Measurements from ENCODE around the gene SVIL. TPM values are rescaled to one million over a fixed set of nuclear protein-coding genes. Genes with fewer than 3 reads are reported as not detected.

The SVIL gene
- total RNA-seq, 2 donors from 2014 or later = 6.8 to 18.8 TPM

DNA sequence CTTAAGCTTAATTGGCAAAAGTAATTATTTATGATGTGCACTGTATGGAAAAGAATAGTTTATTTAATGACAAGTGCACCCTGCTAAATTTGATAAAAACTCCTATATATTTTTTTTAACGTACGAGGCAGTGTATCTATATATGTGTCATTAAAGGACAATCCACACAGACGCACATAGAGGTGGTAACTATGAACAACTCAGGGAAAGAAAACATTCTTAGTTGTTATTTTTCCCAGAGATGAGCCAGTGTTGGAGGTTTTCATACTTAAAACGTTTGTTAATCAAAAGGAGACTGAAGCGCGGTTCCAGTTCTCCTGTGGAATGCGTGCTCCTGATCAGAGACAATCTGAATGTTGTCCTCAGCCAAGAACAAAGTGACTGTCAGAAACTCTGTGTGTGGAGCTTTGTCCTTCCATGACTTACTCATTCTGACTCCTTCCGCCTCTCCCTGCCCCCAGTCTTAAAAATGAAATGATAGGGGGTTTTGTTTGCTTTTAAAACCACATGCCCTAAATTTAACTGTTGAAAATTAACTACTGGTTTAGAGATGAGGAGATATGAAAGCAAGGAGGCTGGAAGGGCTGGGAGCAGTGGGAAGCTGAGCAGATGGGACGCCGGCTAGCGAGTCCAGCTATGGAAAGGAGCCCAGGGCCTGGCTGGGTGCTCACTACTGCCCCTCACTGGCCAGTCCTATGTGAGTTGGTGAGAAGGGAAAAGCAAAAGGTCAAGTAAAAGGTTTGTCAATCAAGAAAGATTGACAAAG, 99.6 kb downstream of the SVIL start:
- no peaks in the 10 kb centered on the region for H3K36me3 Mint-ChIP-seq
- H3K9me3 Mint-ChIP-seq = no peaks in the 10 kb centered on the region
- ATAC-seq (no peak), DNase-seq (ENCODE audit: low spot score) (no peak)
- peaks cover 11 to 12% of the 10 kb centered on the region in 2 donors for H3K4me1 Mint-ChIP-seq (ENCODE audit: low read depth in 2 of 2)
- peak overlapping the region in 1 of 2 donors; percentile 13 for H3K27ac Mint-ChIP-seq
- no peaks in the 10 kb centered on the region for H3K27me3 Mint-ChIP-seq
- no peak overlapping the region for H3K4me3 Mint-ChIP-seq

DNA sequence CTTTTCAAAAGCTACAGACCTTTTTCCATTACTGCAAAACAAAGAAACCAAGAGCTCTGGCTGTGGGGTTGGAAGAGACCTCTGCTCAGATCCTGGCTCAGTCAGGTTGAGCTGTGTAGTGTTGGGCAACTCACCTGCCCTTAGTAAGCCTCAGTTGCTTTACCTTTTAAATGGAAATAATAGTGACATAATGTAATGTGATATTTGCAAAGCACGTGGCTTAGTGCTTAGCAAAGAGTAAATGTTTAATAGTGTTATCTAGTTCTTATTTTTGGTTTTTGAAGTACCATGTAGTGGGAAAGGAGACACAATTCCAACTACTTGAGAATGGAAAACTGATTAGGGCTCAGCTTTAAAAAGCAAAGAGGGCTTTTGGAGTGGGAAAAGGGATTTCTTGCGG, 100.2 kb downstream of the SVIL start:
- H3K27me3 Mint-ChIP-seq = no peaks in the 10 kb centered on the region
- peaks cover 8 to 11% of the 10 kb centered on the region in 2 donors for H3K4me1 Mint-ChIP-seq (ENCODE audit: low read depth in 2 of 2)

GRCh38 chr10:29533696-29534285, 101.0 kb downstream of the SVIL start:
- Mint-ChIP-seq H3K27ac (no peak overlapping the region), H3K9me3 (no peaks in the 10 kb centered on the region), H3K27me3 (no peaks in the 10 kb centered on the region), H3K4me1 (ENCODE audit: low read depth in 2 of 2) (peaks cover 8 to 11% of the 10 kb centered on the region in 2 donors), H3K4me3 (no peak overlapping the region), H3K36me3 (no peaks in the 10 kb centered on the region)
- ATAC-seq = no peak
- DNase-seq (ENCODE audit: low spot score) = no peak

More for the DNA sequence above, 100.2 kb downstream of the SVIL start:
- H3K36me3 Mint-ChIP-seq = no peaks in the 10 kb centered on the region
- H3K4me3 Mint-ChIP-seq = no peak overlapping the region
- DNase-seq (ENCODE audit: low spot score) (no peak), ATAC-seq (no peak)
- H3K9me3 Mint-ChIP-seq = no peaks in the 10 kb centered on the region
- H3K27ac Mint-ChIP-seq = no peak overlapping the region

- no peaks in the 10 kb centered on the region for H3K36me3 Mint-ChIP-seq
- H3K4me1 Mint-ChIP-seq (ENCODE audit: low read depth in 2 of 2) = peaks cover 8 to 11% of the 10 kb centered on the region in 2 donors
- no peak overlapping the region for H3K27ac Mint-ChIP-seq
- H3K4me3 Mint-ChIP-seq = no peak overlapping the region
- no peaks in the 10 kb centered on the region for H3K27me3 Mint-ChIP-seq
- DNase-seq (ENCODE audit: low spot score) (no peak), ATAC-seq (no peak)
- no peaks in the 10 kb centered on the region for H3K9me3 Mint-ChIP-seq
Observed at GRCh38 chr10:29533046-29533445, 101.7 kb downstream of the SVIL start.

DNA sequence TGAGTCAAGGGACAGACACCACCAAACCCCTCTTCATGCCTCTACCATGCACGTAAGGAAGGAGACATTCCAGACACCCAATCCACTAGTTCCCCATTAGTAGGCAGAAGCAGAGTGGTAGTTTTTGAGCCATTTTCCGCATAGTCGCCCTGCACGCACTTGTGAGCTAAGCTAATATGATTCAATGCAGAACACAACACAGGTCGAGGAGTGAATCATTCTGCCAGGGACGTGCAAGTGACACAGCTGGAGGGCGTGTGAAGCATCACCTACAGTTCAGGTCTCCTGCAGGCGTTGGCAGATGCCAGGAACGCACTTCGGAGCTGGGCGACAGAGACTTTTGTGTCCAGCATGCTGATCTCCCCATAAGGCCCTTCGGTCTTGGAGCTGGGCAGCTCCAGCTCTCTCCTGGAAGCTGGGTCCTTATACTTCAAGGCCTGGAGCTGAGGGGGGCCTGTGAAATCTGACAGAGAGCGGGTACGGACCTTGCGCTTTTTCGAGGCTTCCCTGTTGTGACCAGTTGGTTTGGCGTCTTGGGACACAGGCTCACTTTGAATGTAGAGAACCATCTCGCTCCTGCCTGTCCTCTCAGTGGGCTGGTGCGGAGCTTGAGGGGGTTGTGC, 102.4 kb downstream of the SVIL start:
- Mint-ChIP-seq H3K4me1 (ENCODE audit: low read depth in 2 of 2) (peaks cover 8 to 11% of the 10 kb centered on the region in 2 donors), H3K9me3 (no peaks in the 10 kb centered on the region), H3K27me3 (no peaks in the 10 kb centered on the region), H3K36me3 (no peaks in the 10 kb centered on the region), H3K4me3 (no peak overlapping the region), H3K27ac (no peak overlapping the region)
- DNase-seq (ENCODE audit: low spot score) (no peak), ATAC-seq (no peak)

- Mint-ChIP-seq H3K27me3 (no peaks in the 10 kb centered on the region), H3K4me3 (no peak overlapping the region), H3K9me3 (no peaks in the 10 kb centered on the region), H3K4me1 (ENCODE audit: low read depth in 2 of 2) (peaks cover 1 to 4% of the 10 kb centered on the region in 2 donors), H3K27ac (no peak overlapping the region), H3K36me3 (no peaks in the 10 kb centered on the region)
- no peak for ATAC-seq
- DNase-seq (ENCODE audit: low spot score) = no peak
Observed at GRCh38 chr10:29530112-29530976, 104.4 kb downstream of the SVIL start.

- no peaks in the 10 kb centered on the region for H3K9me3 Mint-ChIP-seq
- no peak overlapping the region for H3K27ac Mint-ChIP-seq
- no peaks in the 10 kb centered on the region for H3K27me3 Mint-ChIP-seq
- peaks cover 0 to 3% of the 10 kb centered on the region in 2 donors for H3K4me1 Mint-ChIP-seq (ENCODE audit: low read depth in 2 of 2)
- DNase-seq (ENCODE audit: low spot score) = no peak
- H3K4me3 Mint-ChIP-seq = no peak overlapping the region
- ATAC-seq = no peak
- H3K36me3 Mint-ChIP-seq = no peaks in the 10 kb centered on the region
Observed at GRCh38 chr10:29529146-29529545, 105.6 kb downstream of the SVIL start.

GRCh38 chr10:29525762-29526161, 109.0 kb downstream of the SVIL start:
- H3K9me3 Mint-ChIP-seq = no peaks in the 10 kb centered on the region
- peaks cover 7 to 11% of the 10 kb centered on the region in 2 donors for H3K4me1 Mint-ChIP-seq (ENCODE audit: low read depth in 2 of 2)
- no peaks in the 10 kb centered on the region for H3K36me3 Mint-ChIP-seq
- no peak overlapping the region for H3K27ac Mint-ChIP-seq
- ATAC-seq (no peak), DNase-seq (ENCODE audit: low spot score) (no peak)
- H3K4me3 Mint-ChIP-seq = no peak overlapping the region
- H3K27me3 Mint-ChIP-seq = no peaks in the 10 kb centered on the region

- H3K9me3 Mint-ChIP-seq = no peaks in the 10 kb centered on the region
Observed at GRCh38 chr10:29524720-29525119, 110.1 kb downstream of the SVIL start.

GRCh38 chr10:29524294-29524693, 110.5 kb downstream of the SVIL start:
- Mint-ChIP-seq H3K4me1 (ENCODE audit: low read depth in 2 of 2) (peaks cover 7 to 11% of the 10 kb centered on the region in 2 donors), H3K9me3 (no peaks in the 10 kb centered on the region), H3K27me3 (no peaks in the 10 kb centered on the region), H3K27ac (no peak overlapping the region), H3K36me3 (no peaks in the 10 kb centered on the region), H3K4me3 (no peak overlapping the region)
- no peak for DNase-seq (ENCODE audit: low spot score)
- ATAC-seq = no peak

More at GRCh38 chr10:29524720-29525119, 110.1 kb downstream of the SVIL start:
- DNase-seq (ENCODE audit: low spot score) = no peak
- peaks cover 7 to 11% of the 10 kb centered on the region in 2 donors for H3K4me1 Mint-ChIP-seq (ENCODE audit: low read depth in 2 of 2)
- no peak for ATAC-seq
- no peak overlapping the region for H3K27ac Mint-ChIP-seq
- H3K36me3 Mint-ChIP-seq = no peaks in the 10 kb centered on the region
- H3K4me3 Mint-ChIP-seq = no peak overlapping the region
- H3K27me3 Mint-ChIP-seq = no peaks in the 10 kb centered on the region

DNA sequence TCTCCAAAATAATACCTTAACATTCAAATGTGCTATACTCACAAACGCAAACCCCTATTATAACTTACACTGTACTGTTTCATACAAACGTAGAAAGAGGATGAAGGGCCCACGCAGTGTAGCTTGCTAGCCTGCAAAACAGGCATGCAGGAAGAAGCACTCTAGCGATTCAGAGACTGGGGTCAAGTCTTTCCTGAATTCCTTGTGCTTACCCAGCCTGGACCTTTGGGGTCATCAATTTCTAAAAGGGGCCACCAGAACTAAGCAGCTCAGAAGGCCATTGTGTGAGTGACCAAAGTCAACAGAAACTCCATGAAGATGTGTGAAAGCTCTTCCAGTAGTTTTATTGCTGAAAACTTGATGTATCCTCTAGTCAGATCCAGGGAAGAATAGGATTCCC, 111.9 kb downstream of the SVIL start:
- ATAC-seq (no peak), DNase-seq (ENCODE audit: low spot score) (no peak)
- Mint-ChIP-seq H3K36me3 (no peaks in the 10 kb centered on the region), H3K4me3 (peak overlapping the region; percentile 31), H3K27me3 (no peaks in the 10 kb centered on the region), H3K27ac (peak overlapping the region in 1 of 2 donors; percentile 68), H3K9me3 (no peaks in the 10 kb centered on the region), H3K4me1 (ENCODE audit: low read depth in 2 of 2) (peaks cover 7 to 11% of the 10 kb centered on the region in 2 donors)

GRCh38 chr10:29522061-29522855, 112.5 kb downstream of the SVIL start:
- Mint-ChIP-seq H3K9me3 (no peaks in the 10 kb centered on the region), H3K4me1 (ENCODE audit: low read depth in 2 of 2) (peaks cover 7 to 11% of the 10 kb centered on the region in 2 donors), H3K27ac (peak overlapping the region in 1 of 2 donors; percentile 68), H3K27me3 (no peaks in the 10 kb centered on the region), H3K36me3 (no peaks in the 10 kb centered on the region), H3K4me3 (peak overlapping the region; percentile 31)
- no peak for DNase-seq (ENCODE audit: low spot score)
- no peak for ATAC-seq

GRCh38 chr10:29519659-29520058, 115.1 kb downstream of the SVIL start:
- H3K9me3 Mint-ChIP-seq = no peaks in the 10 kb centered on the region

More at GRCh38 chr10:29519659-29520058, 115.1 kb downstream of the SVIL start:
- no peak for DNase-seq (ENCODE audit: low spot score)
- Mint-ChIP-seq H3K4me3 (no peak overlapping the region), H3K27me3 (no peaks in the 10 kb centered on the region), H3K36me3 (no peaks in the 10 kb centered on the region), H3K27ac (no peak overlapping the region), H3K4me1 (ENCODE audit: low read depth in 2 of 2) (peaks cover 7 to 11% of the 10 kb centered on the region in 2 donors)
- ATAC-seq = no peak

Data from natural killer cell treated with Interleukin-12 subunit alpha and Interleukin-12 subunit beta and Interleukin-15 and Interleukin-18, amount 100 ng/mL, for 72 hours (primary cell).